Neutrophil (primary cell): Measurements from ENCODE around the gene DSCAML1.

Experiments
- H3K27ac ChIP-seq: fragments of 200-600 bp; sonication (generic); 2 replicates; pipeline ENCODE4 v1.5.1; 2016; ENCODE audit warnings: mild to moderate bottlenecking, moderate library complexity
- H3K27me3 ChIP-seq: fragments of 200-600 bp; sonication (generic); 2 replicates; pipeline ENCODE4 v1.6.0; 2016; ENCODE audit warnings: mild to moderate bottlenecking
- H3K36me3 ChIP-seq: fragments of 200-600 bp; sonication (generic); 2 replicates; pipeline ENCODE4 v1.5.1; 2017
- H3K4me1 ChIP-seq, 2 experiments: fragments of 200-600 bp in 1 of 2; sonication (generic) in 1 of 2; 1 replicate in 1 of 2; 2 replicates in 1 of 2; pipeline versions ENCODE4 v1.5.1 to v1.6.1; 2013 to 2016; ENCODE audit warnings: low read depth in 1 of 2, low read length in 1 of 2, mild to moderate bottlenecking in 1 of 2, moderate library complexity in 1 of 2; ENCODE audit not compliant: control insufficient read depth in 1 of 2, insufficient read depth in 1 of 2
- H3K4me3 ChIP-seq, 2 experiments: fragments of 200-600 bp in 1 of 2; sonication (generic) in 1 of 2; 1 replicate in 1 of 2; 2 replicates in 1 of 2; pipeline ENCODE4 v1.5.1; 2013 to 2016; ENCODE audit warnings: low read depth in 1 of 2, low read length in 1 of 2, mild to moderate bottlenecking in 1 of 2, moderate library complexity in 1 of 2
- H3K9me3 ChIP-seq: fragments of 200-600 bp; sonication (generic); 2 replicates; pipeline ENCODE4 v1.5.1; 2016
- TF ChIP-seq, protein P1 (sequence below): fragments of 200-600 bp; sonication (generic); IDR thresholded peaks from 2 replicates; pipeline ENCODE4 v1.5.1; 2016; ENCODE audit warnings: antibody characterized with exemption

The DSCAML1 gene

GRCh38 chr11:117502015-117502778 is 294.8 kb downstream of the DSCAML1 start:
- Histone ChIP-seq H3K9me3 (no peaks in the 10 kb centered on the region), H3K27ac (no peak overlapping the region), H3K4me3 (no peak overlapping the region), H3K36me3 (no peaks in the 10 kb centered on the region), H3K27me3 (no peaks in the 10 kb centered on the region), H3K4me1 (no peaks in the 10 kb centered on the region)
- TF ChIP-seq, protein P1, sequence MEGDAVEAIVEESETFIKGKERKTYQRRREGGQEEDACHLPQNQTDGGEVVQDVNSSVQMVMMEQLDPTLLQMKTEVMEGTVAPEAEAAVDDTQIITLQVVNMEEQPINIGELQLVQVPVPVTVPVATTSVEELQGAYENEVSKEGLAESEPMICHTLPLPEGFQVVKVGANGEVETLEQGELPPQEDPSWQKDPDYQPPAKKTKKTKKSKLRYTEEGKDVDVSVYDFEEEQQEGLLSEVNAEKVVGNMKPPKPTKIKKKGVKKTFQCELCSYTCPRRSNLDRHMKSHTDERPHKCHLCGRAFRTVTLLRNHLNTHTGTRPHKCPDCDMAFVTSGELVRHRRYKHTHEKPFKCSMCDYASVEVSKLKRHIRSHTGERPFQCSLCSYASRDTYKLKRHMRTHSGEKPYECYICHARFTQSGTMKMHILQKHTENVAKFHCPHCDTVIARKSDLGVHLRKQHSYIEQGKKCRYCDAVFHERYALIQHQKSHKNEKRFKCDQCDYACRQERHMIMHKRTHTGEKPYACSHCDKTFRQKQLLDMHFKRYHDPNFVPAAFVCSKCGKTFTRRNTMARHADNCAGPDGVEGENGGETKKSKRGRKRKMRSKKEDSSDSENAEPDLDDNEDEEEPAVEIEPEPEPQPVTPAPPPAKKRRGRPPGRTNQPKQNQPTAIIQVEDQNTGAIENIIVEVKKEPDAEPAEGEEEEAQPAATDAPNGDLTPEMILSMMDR, result no peak

DNA sequence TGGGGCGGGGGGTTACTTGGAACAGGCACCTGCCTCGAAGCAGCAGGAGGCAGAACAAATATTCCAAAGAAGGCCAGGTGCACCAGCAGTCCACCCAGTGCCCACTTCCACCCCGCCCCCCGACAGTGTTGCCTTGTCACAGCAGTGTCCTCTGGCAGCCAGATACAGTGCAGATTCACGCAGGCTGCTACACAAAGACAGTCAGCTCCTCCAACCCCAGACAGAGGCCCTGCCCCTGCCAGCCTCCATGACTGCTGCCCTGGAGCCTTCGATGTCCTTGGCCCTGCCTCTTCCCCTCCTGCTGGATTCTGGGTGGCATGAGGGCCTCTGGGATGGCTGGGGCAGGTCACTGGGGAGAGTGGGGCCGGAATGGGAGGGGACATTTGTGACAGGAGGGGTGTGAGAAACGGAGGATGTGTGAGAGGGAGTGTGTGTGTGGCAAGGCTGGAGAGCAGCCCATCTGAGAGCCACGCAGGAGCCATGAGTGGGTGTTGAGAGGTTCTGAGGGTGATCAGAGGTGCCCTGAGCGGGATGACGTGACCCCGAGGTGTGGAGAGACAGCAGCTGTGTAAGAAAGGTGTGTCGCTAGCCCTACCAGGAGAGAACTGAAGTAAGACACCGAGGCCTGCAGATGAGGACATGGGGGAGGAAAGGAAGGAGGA is 295.6 kb downstream of the DSCAML1 start:
- Histone ChIP-seq H3K27me3 (no peaks in the 10 kb centered on the region), H3K27ac (no peak overlapping the region), H3K4me3 (no peak overlapping the region), H3K4me1 (no peaks in the 10 kb centered on the region), H3K36me3 (no peaks in the 10 kb centered on the region), H3K9me3 (no peaks in the 10 kb centered on the region)
- TF ChIP-seq, protein P1, result no peak

GRCh38 chr11:117498791-117499190 is 298.2 kb downstream of the DSCAML1 start:
- no peaks in the 10 kb centered on the region for H3K9me3 ChIP-seq
- H3K27ac ChIP-seq, result no peak overlapping the region
- no peaks in the 10 kb centered on the region for H3K4me1 ChIP-seq
- no peaks in the 10 kb centered on the region for H3K27me3 ChIP-seq
- no peak overlapping the region for H3K4me3 ChIP-seq
- H3K36me3 ChIP-seq, result no peaks in the 10 kb centered on the region
- TF ChIP-seq, protein P1, result no peak

DNA sequence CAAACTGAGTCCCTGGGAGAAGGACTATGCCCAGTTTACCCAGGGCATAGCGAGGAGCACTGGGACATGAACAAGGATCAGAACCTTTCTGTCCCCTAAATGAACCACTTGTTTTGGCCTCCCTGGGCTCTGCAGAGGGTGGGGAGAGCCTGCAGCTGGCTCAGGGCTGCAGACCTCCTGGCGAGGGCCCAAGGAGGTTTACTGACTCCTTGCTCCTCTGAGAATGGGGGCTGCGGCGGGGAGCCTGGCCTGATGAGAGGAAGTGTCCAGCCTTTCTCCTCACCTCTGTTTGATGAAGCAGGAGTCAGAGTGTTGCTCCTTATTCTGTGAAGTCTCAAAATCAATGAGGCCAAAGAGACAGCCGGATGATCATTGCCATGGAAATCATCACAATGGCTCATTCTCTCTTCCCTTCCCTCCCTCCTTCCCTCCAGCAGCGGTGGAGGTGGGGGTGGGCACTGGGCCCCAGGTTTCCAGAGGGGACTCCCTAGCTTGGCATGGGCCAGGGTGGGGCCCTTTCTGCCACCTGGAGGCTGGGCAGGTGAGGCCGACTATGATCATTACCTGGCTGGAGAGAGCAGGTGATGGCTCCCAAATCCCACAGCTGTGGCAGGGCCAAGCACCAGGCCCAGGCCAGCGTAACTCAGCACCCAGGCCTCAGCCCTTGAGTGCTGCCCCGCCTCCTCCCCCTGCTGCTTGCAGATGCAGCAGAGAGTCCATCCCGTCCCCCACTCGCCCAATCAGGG is 299.6 kb downstream of the DSCAML1 start:
- no peaks in the 10 kb centered on the region for H3K36me3 ChIP-seq
- TF ChIP-seq, protein P1, result no peak
- no peaks in the 10 kb centered on the region for H3K4me1 ChIP-seq
- H3K4me3 ChIP-seq, result no peak overlapping the region
- H3K27me3 ChIP-seq, result peaks cover 7% of the 10 kb centered on the region
- no peak overlapping the region for H3K27ac ChIP-seq
- no peaks in the 10 kb centered on the region for H3K9me3 ChIP-seq

GRCh38 chr11:117495357-117495756 is 301.7 kb downstream of the DSCAML1 start:
- H3K36me3 ChIP-seq, result no peaks in the 10 kb centered on the region
- H3K27me3 ChIP-seq, result peaks cover 12% of the 10 kb centered on the region
- no peak overlapping the region for H3K4me3 ChIP-seq
- no peak overlapping the region for H3K27ac ChIP-seq
- TF ChIP-seq, protein P1, result no peak
- H3K4me1 ChIP-seq, result peaks cover 0 to 4% of the 10 kb centered on the region in 2 experiments
- no peaks in the 10 kb centered on the region for H3K9me3 ChIP-seq
